ENCODE results near the gene EHHADH.

DNA sequence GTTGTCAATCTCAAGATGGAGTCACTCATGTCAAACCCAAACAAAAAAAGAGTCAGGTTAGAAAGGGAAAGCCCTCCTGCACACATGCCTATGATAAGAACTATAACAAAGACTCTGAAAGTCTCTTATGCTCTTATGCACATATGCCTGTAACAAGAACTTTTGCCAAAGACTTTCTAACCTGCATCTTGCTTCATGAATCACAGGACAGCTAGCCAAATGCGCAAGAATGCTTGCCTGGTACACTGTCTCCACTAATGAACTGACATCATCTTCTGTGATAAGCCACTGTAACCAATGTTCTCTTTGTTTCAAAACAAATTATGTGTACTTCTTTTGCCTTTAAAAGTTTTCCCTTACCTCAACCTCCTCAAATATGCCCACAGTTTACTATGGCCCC, 18.2 kb upstream of the EHHADH start:
- TF ChIP-seq POLR2AphosphoS5 (IDR thresholded peaks at IDR 0.05; ENCODE audit: borderline replicate concordance, low read depth, low read length) (no peak), FOXP2 (optimal IDR thresholded peaks at IDR 0.05; ENCODE audit: control extremely low read depth, extremely low read length, insufficient read depth) (no peak)

Data from SK-N-MC (cell line).